Hepatocyte (in vitro differentiated cells): ENCODE results near the gene TNNC1. TPM values are rescaled to one million over a fixed set of nuclear protein-coding genes. Genes with fewer than 3 reads are reported as not detected.

Experiments used
- DNase-seq: peaks from one replicate; pipeline ENCODE4 v3.0.0-alpha.2; 2016; ENCODE audit warnings: low spot score
- H2AFZ ChIP-seq: fragments of 200-600 bp; sonication (generic); 2 replicates; pipeline ENCODE4 v1.6.0; 2016; ENCODE audit warnings: antibody characterized with exemption, mild to moderate bottlenecking
- H3K27ac ChIP-seq: fragments of 200-600 bp; sonication (generic); 2 replicates; pipeline ENCODE4 v1.5.1; 2016; ENCODE audit warnings: mild to moderate bottlenecking
- H3K27me3 ChIP-seq: fragments of 200-600 bp; sonication (generic); 2 replicates; pipeline ENCODE4 v1.6.1; 2016
- H3K36me3 ChIP-seq: fragments of 200-600 bp; sonication (generic); replicated peaks from 2 replicates; pipeline ENCODE4 v1.5.1; 2016; ENCODE audit warnings: low read depth; ENCODE audit not compliant: insufficient read depth
- H3K4me1 ChIP-seq: fragments of 200-600 bp; sonication (generic); 2 replicates; pipeline ENCODE4 v1.5.1; 2016; ENCODE audit warnings: mild to moderate bottlenecking, moderate library complexity; ENCODE audit not compliant: insufficient read depth
- H3K4me2 ChIP-seq: fragments of 200-600 bp; sonication (generic); 2 replicates; pipeline ENCODE4 v1.6.0; 2016
- H3K4me3 ChIP-seq: fragments of 200-600 bp; sonication (generic); 2 replicates; pipeline ENCODE4 v1.5.1; 2016; ENCODE audit warnings: mild to moderate bottlenecking
- H3K79me2 ChIP-seq: fragments of 200-600 bp; sonication (generic); 2 replicates; pipeline ENCODE4 v1.6.0; 2017; ENCODE audit warnings: mild to moderate bottlenecking
- H3K9me2 ChIP-seq: fragments of 200-600 bp; sonication (generic); replicated peaks from 2 replicates; pipeline ENCODE4 v1.6.0; 2017; ENCODE audit warnings: mild to moderate bottlenecking; ENCODE audit not compliant: insufficient read depth
- H3K9me3 ChIP-seq: fragments of 200-600 bp; sonication (generic); 2 replicates; pipeline ENCODE4 v1.5.1; 2016; ENCODE audit warnings: low read depth, mild to moderate bottlenecking
- H4K20me1 ChIP-seq: fragments of 200-600 bp; sonication (generic); 2 replicates; pipeline ENCODE4 v1.6.0; 2016; ENCODE audit warnings: mild to moderate bottlenecking; ENCODE audit not compliant: insufficient read depth, poor library complexity, severe bottlenecking
- CTCF ChIP-seq: fragments of 200-600 bp; sonication (generic); IDR thresholded peaks from 2 replicates; pipeline ENCODE4 v1.5.1; 2016; ENCODE audit warnings: antibody characterized with exemption, mild to moderate bottlenecking; ENCODE audit not compliant: poor library complexity
- EZH2 ChIP-seq: fragments of 200-600 bp; sonication (generic); IDR thresholded peaks from 2 replicates; pipeline ENCODE4 v1.6.1; 2016; ENCODE audit warnings: antibody characterized with exemption, mild to moderate bottlenecking, borderline replicate concordance
- EZH2phosphoT487 ChIP-seq: fragments of 200-600 bp; sonication (generic); IDR thresholded peaks from one replicate; pipeline ENCODE4 v1.6.1; 2018; ENCODE audit warnings: antibody characterized with exemption, mild to moderate bottlenecking, low read depth, moderate library complexity; ENCODE audit not compliant: unreplicated experiment, severe bottlenecking
- WGBS: methylation state at CpG from one replicate; pipeline ENCODE4 v1.1.6; 2016; ENCODE audit warnings: low lambda C conversion rate; ENCODE audit errors: missing lambda C conversion rate; 5-methylcytosine and 5-hydroxymethylcytosine counted together
- polyA plus RNA-seq: library from polyadenylated mRNA; unstranded; fragments of >200 nt; fragmentation: Nextera tagmentation; extraction: Ambion mirVana; gene quantifications from 2 replicates; pipeline ENCODE4 v1.2.1, GENCODE V29; 2016
- total RNA-seq: library from RNA; depleted of rRNA; stranded (reverse); fragments of >200 nt; gene quantifications from 2 replicates; pipeline ENCODE4 v1.2.3, GENCODE V29; 2014

The TNNC1 gene
- total and polyA plus RNA-seq, 2 experiments from 2014 or later: 9.7 to 15.0 TPM

- no peak for DNase-seq
- Histone ChIP-seq H4K20me1 (no peaks in the 10 kb centered on the region), H3K4me1 (peaks cover 20% of the 10 kb centered on the region), H3K79me2 (no peaks in the 10 kb centered on the region), H3K4me3 (no peak overlapping the region), H3K27me3 (no peaks in the 10 kb centered on the region), H3K9me2 (no peaks in the 10 kb centered on the region), H3K9me3 (no peaks in the 10 kb centered on the region), H2AFZ (no peak overlapping the region), H3K4me2 (no peak overlapping the region), H3K27ac (no peak overlapping the region), H3K36me3 (no peaks in the 10 kb centered on the region)
- TF ChIP-seq CTCF (no peak), EZH2 (no peak), EZH2phosphoT487 (no peak)
- whole genome bisulfite sequencing: 95% methylated on average over 27 of the region's 27 CpGs
Observed at GRCh38 chr3:52480768-52481715, 27.2 kb upstream of the TNNC1 start.

- no peak for DNase-seq
- Histone ChIP-seq H3K4me3 (no peak overlapping the region), H4K20me1 (no peaks in the 10 kb centered on the region), H3K9me2 (no peaks in the 10 kb centered on the region), H3K27ac (no peak overlapping the region), H2AFZ (no peak overlapping the region), H3K4me1 (peaks cover 20% of the 10 kb centered on the region), H3K79me2 (no peaks in the 10 kb centered on the region), H3K27me3 (no peaks in the 10 kb centered on the region), H3K4me2 (no peak overlapping the region), H3K36me3 (no peaks in the 10 kb centered on the region), H3K9me3 (no peaks in the 10 kb centered on the region)
- TF ChIP-seq EZH2 (no peak), CTCF (no peak), EZH2phosphoT487 (no peak)
- WGBS: 96% methylated on average over 16 of the region's 16 CpGs
Observed at GRCh38 chr3:52479877-52480575, 26.2 kb upstream of the TNNC1 start.

- WGBS: 97% methylated on average over 7 of the region's 7 CpGs
- Histone ChIP-seq H3K9me3 (no peaks in the 10 kb centered on the region), H4K20me1 (no peaks in the 10 kb centered on the region), H3K9me2 (no peaks in the 10 kb centered on the region), H3K36me3 (no peaks in the 10 kb centered on the region), H2AFZ (no peak overlapping the region), H3K4me2 (no peak overlapping the region), H3K27ac (no peak overlapping the region), H3K4me1 (peaks cover 14% of the 10 kb centered on the region), H3K79me2 (no peaks in the 10 kb centered on the region), H3K4me3 (no peak overlapping the region), H3K27me3 (no peaks in the 10 kb centered on the region)
- no peak for DNase-seq
- TF ChIP-seq CTCF: no peak
- TF ChIP-seq EZH2: no peak
- TF ChIP-seq EZH2phosphoT487: no peak
Observed at GRCh38 chr3:52479037-52479876, 25.4 kb upstream of the TNNC1 start.
